ENCODE results near the gene WDR18. TPM values are rescaled to one million over a fixed set of nuclear protein-coding genes. Genes with fewer than 3 reads are reported as not detected.

WDR18 gene
- total and polyA plus RNA-seq, 2 of the 4 experiments (the other 2 are of a cell fraction): 37.1 to 56.9 TPM

- no TSS peak for BruUV-seq (replicated peaks)
These were observed 19.1 kb upstream of the WDR18 start for GRCh38 chr19:964761-965694.

More at GRCh38 chr19:964761-965694, 19.1 kb upstream of the WDR18 start:
- H3K56ac ChIP-seq (ENCODE audit: extremely low read depth, insufficient read depth, low read length): no peak overlapping the region
- H3K27ac ChIP-seq (ENCODE audit: insufficient read depth, low read length): no peak overlapping the region
- no peak overlapping the region for H4K5ac ChIP-seq (ENCODE audit: low read depth, low read length)
- peaks cover 15% of the 10 kb centered on the region; the same call in 1 of the 2 replicates for H4K20me1 ChIP-seq (ENCODE audit: insufficient read depth, low read length)
- H3K4ac ChIP-seq (ENCODE audit: low read depth, low read length): no peak overlapping the region
- peaks cover 44 to 70% of the 10 kb centered on the region in 2 experiments for H3K79me1 ChIP-seq (ENCODE audit: low read depth in 1 of 2, low read length in 2 of 2)
- dilution Hi-C loops (cut with HindIII; ENCODE audit: low sequenced_read_pairs, unreplicated experiment) (no loop called here), in situ Hi-C loops (cut with MboI; ENCODE audit: low sequenced_read_pairs) (no loop called here), intact Hi-C loops (cut with micrococcal nuclease) (no loop called here)
- no peak overlapping the region for H3K4me3 ChIP-seq (ENCODE audit: insufficient read depth, low read depth, low read length)
- peaks cover 6% of the 10 kb centered on the region; the same call in 1 of the 2 replicates for H3K9me1 ChIP-seq (ENCODE audit: insufficient read depth, low read length)
- H2BK15ac ChIP-seq (ENCODE audit: low read depth, low read length): no peak overlapping the region
- no peaks in the 10 kb centered on the region for H3K9me3 ChIP-seq (ENCODE audit: control insufficient read depth, insufficient read depth, low read length)
- POLR2A ChIA-PET (ENCODE audit: unreplicated experiment): no interaction called here
- no peak for TF ChIP-seq FOS (IDR thresholded peaks at IDR 0.05; ENCODE audit: low read depth, low read length)
- TF ChIP-seq MAFK (IDR thresholded peaks at IDR 0.05; ENCODE audit: low read depth, low read length): no peak
- TF ChIP-seq CHD1 (IDR thresholded peaks at IDR 0.05; ENCODE audit: low read depth, low read length): no peak
- TF ChIP-seq SMC3 (IDR thresholded peaks at IDR 0.05; ENCODE audit: low read depth, low read length): no peak
- TF ChIP-seq MAZ (IDR thresholded peaks at IDR 0.05; ENCODE audit: borderline replicate concordance, low read depth, low read length): no peak
- TF ChIP-seq USF2 (IDR thresholded peaks at IDR 0.05; ENCODE audit: low read depth, low read length): no peak
- no peak for TF ChIP-seq RAD21 (IDR thresholded peaks at IDR 0.05; ENCODE audit: low read length)
- no peak for TF ChIP-seq BHLHE40 (IDR thresholded peaks at IDR 0.05; ENCODE audit: low read depth, low read length)
- TF ChIP-seq NFE2L2 (IDR thresholded peaks at IDR 0.05; ENCODE audit: low read depth, low read length): no peak
- TF ChIP-seq POLR2A (IDR thresholded peaks at IDR 0.05; ENCODE audit: low read depth, low read length): no peak
- no peak for TF ChIP-seq CEBPB (IDR thresholded peaks at IDR 0.05; ENCODE audit: low read depth, low read length)
- TF ChIP-seq CTCF (conservative IDR thresholded peaks at IDR 0.05; ENCODE audit: low read depth, low read length): no peak
- TF ChIP-seq RCOR1 (IDR thresholded peaks at IDR 0.05; ENCODE audit: insufficient replicate concordance, low read length): no peak
- H3K23ac ChIP-seq (ENCODE audit: low read depth, low read length): no peak overlapping the region
- no peak overlapping the region for H2AK5ac ChIP-seq (ENCODE audit: low read depth, low read length)
- no peak overlapping the region for H2BK20ac ChIP-seq (ENCODE audit: low read depth, low read length)
- no peak overlapping the region for H3K9ac ChIP-seq (ENCODE audit: low read depth, low read length)
- no peak overlapping the region for H3K4me2 ChIP-seq (ENCODE audit: low read depth, low read length)
- no peak overlapping the region for H3K18ac ChIP-seq (ENCODE audit: low read depth, low read length)
- H4K91ac ChIP-seq (ENCODE audit: insufficient read depth, low read depth, low read length): no peak overlapping the region
- H2BK5ac ChIP-seq (ENCODE audit: low read depth, low read length, poor library complexity, severe bottlenecking): no peak overlapping the region
- no peak overlapping the region for H3K14ac ChIP-seq (replicated peaks; ENCODE audit: low read depth, low read length)
- peaks cover 5% of the 10 kb centered on the region for H3K4me1 ChIP-seq (ENCODE audit: control insufficient read depth, insufficient read depth, low read length)
- DNase-seq: peak; percentile 31
- no peak overlapping the region for H4K8ac ChIP-seq (ENCODE audit: low read depth in 2 of 2, low read length in 2 of 2)
- CTCF ChIA-PET: no interaction called here
- no peaks in the 10 kb centered on the region for H3K27me3 ChIP-seq (ENCODE audit: control insufficient read depth, insufficient read depth, low read length)
- 94% methylated on average over 7 of the region's 19 CpGs; no CpG with 5 or more reads in 1 of the 2 experiments for WGBS, 2 experiments (ENCODE audit: extremely low coverage in 2 of 2, insufficient read length in 1 of 2)
- H2AK9ac ChIP-seq (replicated peaks; ENCODE audit: low read depth, low read length, poor library complexity): peak overlapping the region; percentile 60
- no peak overlapping the region for H2BK120ac ChIP-seq (ENCODE audit: low read depth, low read length)
- H3K36me3 ChIP-seq (ENCODE audit: control insufficient read depth, insufficient read depth, low read length): peaks cover 68% of the 10 kb centered on the region
- no peak for ATAC-seq (ENCODE audit: low read depth)
- peak overlapping the region; percentile 43 for H2AFZ ChIP-seq (replicated peaks; ENCODE audit: low read length, poor library complexity)
